Keratinocyte (primary cell): ENCODE data around the gene RAET1E.

Source experiments
- EZH2 ChIP-seq: IDR thresholded peaks from one replicate; pipeline ENCODE4 v1.6.1; 2012; ENCODE audit warnings: inconsistent platforms, mild to moderate bottlenecking, low read length, moderate library complexity
- TF ChIP-seq, protein P1 (sequence below), 3 experiments: IDR thresholded peaks in 1 of 3; conservative IDR thresholded peaks in 1 of 3; optimal IDR thresholded peaks in 1 of 3; 2 replicates in 2 of 3; 3 replicates in 1 of 3; pipeline versions ENCODE3 to v1.5.1; 2011; ENCODE audit warnings: low read length in 3 of 3, mild to moderate bottlenecking in 3 of 3, moderate library complexity in 2 of 3, control low read depth in 1 of 3, inconsistent platforms in 1 of 3; ENCODE audit not compliant: insufficient read depth in 2 of 3; ENCODE audit errors: extremely low read depth in 1 of 3

- TF ChIP-seq, protein P1, sequence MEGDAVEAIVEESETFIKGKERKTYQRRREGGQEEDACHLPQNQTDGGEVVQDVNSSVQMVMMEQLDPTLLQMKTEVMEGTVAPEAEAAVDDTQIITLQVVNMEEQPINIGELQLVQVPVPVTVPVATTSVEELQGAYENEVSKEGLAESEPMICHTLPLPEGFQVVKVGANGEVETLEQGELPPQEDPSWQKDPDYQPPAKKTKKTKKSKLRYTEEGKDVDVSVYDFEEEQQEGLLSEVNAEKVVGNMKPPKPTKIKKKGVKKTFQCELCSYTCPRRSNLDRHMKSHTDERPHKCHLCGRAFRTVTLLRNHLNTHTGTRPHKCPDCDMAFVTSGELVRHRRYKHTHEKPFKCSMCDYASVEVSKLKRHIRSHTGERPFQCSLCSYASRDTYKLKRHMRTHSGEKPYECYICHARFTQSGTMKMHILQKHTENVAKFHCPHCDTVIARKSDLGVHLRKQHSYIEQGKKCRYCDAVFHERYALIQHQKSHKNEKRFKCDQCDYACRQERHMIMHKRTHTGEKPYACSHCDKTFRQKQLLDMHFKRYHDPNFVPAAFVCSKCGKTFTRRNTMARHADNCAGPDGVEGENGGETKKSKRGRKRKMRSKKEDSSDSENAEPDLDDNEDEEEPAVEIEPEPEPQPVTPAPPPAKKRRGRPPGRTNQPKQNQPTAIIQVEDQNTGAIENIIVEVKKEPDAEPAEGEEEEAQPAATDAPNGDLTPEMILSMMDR (optimal IDR thresholded peaks at IDR 0.05 in 1 of 3, IDR thresholded peaks at IDR 0.05 in 1 of 3, conservative IDR thresholded peaks at IDR 0.05 in 1 of 3; ENCODE audit: extremely low read depth in 1 of 3, insufficient read depth in 2 of 3, low read length in 3 of 3) = no peak
- no peak for TF ChIP-seq EZH2
Observed at GRCh38 chr6:149857541-149857940, 40.4 kb downstream of the RAET1E start.
